ENCODE measurements around the gene TMEM119.
A peak's percentile ranks its signal among the peaks of the same experiment; 100 is the strongest.

The TMEM119 gene

GRCh38 chr12:108643941-108644810 is 46.3 kb upstream of the TMEM119 start:
- TF ChIP-seq POLR2A (IDR thresholded peaks at IDR 0.05; ENCODE audit: extremely low read depth, insufficient read length), result no peak
- TF ChIP-seq MAX (IDR thresholded peaks at IDR 0.05; ENCODE audit: low read depth, low read length), result no peak
- no peak for TF ChIP-seq MYC (IDR thresholded peaks at IDR 0.05; ENCODE audit: low read depth, low read length)
- TF ChIP-seq CTCF (IDR thresholded peaks at IDR 0.05; ENCODE audit: low read depth, low read length), result no peak
- no peak for DNase-seq (ENCODE audit: low read depth)
- no peak overlapping the region for H3K4me3 ChIP-seq (ENCODE audit: low read depth, low read length)

GRCh38 chr12:108642899-108643654 is 45.2 kb upstream of the TMEM119 start:
- no peak overlapping the region for H3K4me3 ChIP-seq (ENCODE audit: low read depth, low read length)
- DNase-seq (ENCODE audit: low read depth), result no peak
- TF ChIP-seq CTCF (IDR thresholded peaks at IDR 0.05; ENCODE audit: low read depth, low read length), result no peak

GRCh38 chr12:108642269-108642870 is 44.5 kb upstream of the TMEM119 start:
- H3K4me3 ChIP-seq (ENCODE audit: low read depth, low read length), result no peak overlapping the region
- no peak for TF ChIP-seq CTCF (IDR thresholded peaks at IDR 0.05; ENCODE audit: low read depth, low read length)
- TF ChIP-seq MYC (IDR thresholded peaks at IDR 0.05; ENCODE audit: low read depth, low read length), result no peak
- no peak for TF ChIP-seq POLR2A (IDR thresholded peaks at IDR 0.05; ENCODE audit: extremely low read depth, insufficient read length)
- TF ChIP-seq MAX (IDR thresholded peaks at IDR 0.05; ENCODE audit: low read depth, low read length), result no peak
- no peak for DNase-seq (ENCODE audit: low read depth)

GRCh38 chr12:108641446-108642268 is 43.8 kb upstream of the TMEM119 start:
- DNase-seq (ENCODE audit: low read depth), result peak; percentile 60
- H3K4me3 ChIP-seq (ENCODE audit: low read depth, low read length), result no peak overlapping the region
- TF ChIP-seq CTCF (IDR thresholded peaks at IDR 0.05; ENCODE audit: low read depth, low read length) (no peak), MAX (IDR thresholded peaks at IDR 0.05; ENCODE audit: low read depth, low read length) (no peak), MYC (IDR thresholded peaks at IDR 0.05; ENCODE audit: low read depth, low read length) (no peak), POLR2A (IDR thresholded peaks at IDR 0.05; ENCODE audit: extremely low read depth, insufficient read length) (no peak)

GRCh38 chr12:108640802-108641445 is 43.0 kb upstream of the TMEM119 start:
- no peak for TF ChIP-seq CTCF (IDR thresholded peaks at IDR 0.05; ENCODE audit: low read depth, low read length)
- TF ChIP-seq POLR2A (IDR thresholded peaks at IDR 0.05; ENCODE audit: extremely low read depth, insufficient read length), result no peak
- TF ChIP-seq MAX (IDR thresholded peaks at IDR 0.05; ENCODE audit: low read depth, low read length), result no peak
- TF ChIP-seq MYC (IDR thresholded peaks at IDR 0.05; ENCODE audit: low read depth, low read length), result no peak
- no peak for DNase-seq (ENCODE audit: low read depth)
- no peak overlapping the region for H3K4me3 ChIP-seq (ENCODE audit: low read depth, low read length)

Measured in NB4 (cell line).